ENCODE results near the gene FAM76A.

The FAM76A gene

GRCh38 chr1:27778056-27778455, 52.3 kb downstream of the FAM76A start:
- no peak for DNase-seq (ENCODE audit: low read depth)
- no peak overlapping the region for H3K4me3 ChIP-seq (ENCODE audit: control insufficient read depth, low read depth, low read length)
- TF ChIP-seq CTCF (conservative IDR thresholded peaks at IDR 0.05; ENCODE audit: control insufficient read depth, insufficient read depth, low read depth, low read length), result no peak

GRCh38 chr1:27779122-27779521, 53.4 kb downstream of the FAM76A start:
- H3K4me3 ChIP-seq (ENCODE audit: control insufficient read depth, low read depth, low read length), result no peak overlapping the region
- TF ChIP-seq CTCF (conservative IDR thresholded peaks at IDR 0.05; ENCODE audit: control insufficient read depth, insufficient read depth, low read depth, low read length), result no peak
- DNase-seq (ENCODE audit: low read depth), result no peak

- H3K4me3 ChIP-seq (ENCODE audit: control insufficient read depth, low read depth, low read length), result no peak overlapping the region
- no peak for TF ChIP-seq CTCF (conservative IDR thresholded peaks at IDR 0.05; ENCODE audit: control insufficient read depth, insufficient read depth, low read depth, low read length)
- no peak for DNase-seq (ENCODE audit: low read depth)
Observed at GRCh38 chr1:27782950-27783349, 57.2 kb downstream of the FAM76A start.

GRCh38 chr1:27784700-27785099, 58.9 kb downstream of the FAM76A start:
- no peak overlapping the region for H3K4me3 ChIP-seq (ENCODE audit: control insufficient read depth, low read depth, low read length)
- TF ChIP-seq CTCF (conservative IDR thresholded peaks at IDR 0.05; ENCODE audit: control insufficient read depth, insufficient read depth, low read depth, low read length), result no peak
- no peak for DNase-seq (ENCODE audit: low read depth)

GRCh38 chr1:27785781-27786455, 60.2 kb downstream of the FAM76A start:
- no peak overlapping the region for H3K4me3 ChIP-seq (ENCODE audit: control insufficient read depth, low read depth, low read length)
- TF ChIP-seq CTCF (conservative IDR thresholded peaks at IDR 0.05; ENCODE audit: control insufficient read depth, insufficient read depth, low read depth, low read length), result no peak
- no peak for DNase-seq (ENCODE audit: low read depth)

- no peak for TF ChIP-seq CTCF (conservative IDR thresholded peaks at IDR 0.05; ENCODE audit: control insufficient read depth, insufficient read depth, low read depth, low read length)
- peak; percentile 64 for DNase-seq (ENCODE audit: low read depth)
- no peak overlapping the region for H3K4me3 ChIP-seq (ENCODE audit: control insufficient read depth, low read depth, low read length)
Observed at GRCh38 chr1:27787895-27788294, 62.1 kb downstream of the FAM76A start.
